Fibroblast of lung (primary cell): Measurements from ENCODE around the gene ADCYAP1R1. TPM values are rescaled to one million over a fixed set of nuclear protein-coding genes. Genes with fewer than 3 reads are reported as not detected.

Source experiments
- DNase-seq, 2 donors: peaks; one replicate each; pipeline versions ENCODE4 v3.0.0 to v3.0.0-alpha.2; 2010; ENCODE audit warnings: low read depth in 2 of 2
- H2AFZ ChIP-seq: 2 replicates; pipeline ENCODE4 v1.5.1; 2012; ENCODE audit warnings: low read length, control low read depth, inconsistent platforms
- H3K27ac ChIP-seq: 2 replicates; pipeline ENCODE4 v1.5.1; 2011; ENCODE audit warnings: low read length, control low read depth; ENCODE audit not compliant: insufficient read depth
- H3K27me3 ChIP-seq: 2 replicates; pipeline ENCODE4 v1.5.1; 2011; ENCODE audit warnings: mild to moderate bottlenecking, low read length; ENCODE audit not compliant: control insufficient read depth, insufficient read depth
- H3K36me3 ChIP-seq: 2 replicates; pipeline ENCODE4 v1.5.1; 2011; ENCODE audit warnings: low read length; ENCODE audit not compliant: control insufficient read depth, insufficient read depth
- H3K4me1 ChIP-seq: 2 replicates; pipeline ENCODE4 v1.5.1; 2011; ENCODE audit warnings: low read length; ENCODE audit not compliant: control insufficient read depth, insufficient read depth; ENCODE audit errors: extremely low read depth
- H3K4me2 ChIP-seq: 2 replicates; pipeline ENCODE4 v1.5.1; 2011; ENCODE audit warnings: low read length, control low read depth; ENCODE audit not compliant: insufficient read depth; ENCODE audit errors: extremely low read depth
- H3K4me3 ChIP-seq, 4 experiments: fragments of 200-600 bp in 1 of 4; sonication (generic) in 1 of 4; replicated peaks in 1 of 4; 2 replicates each; pipeline ENCODE4 v1.5.1; 2011 to 2016; ENCODE audit warnings: low read length in 4 of 4, low read depth in 3 of 4, mild to moderate bottlenecking in 3 of 4, control low read depth in 2 of 4, inconsistent platforms in 1 of 4, mixed read lengths in 1 of 4; ENCODE audit not compliant: insufficient read depth in 1 of 4; ENCODE audit errors: control extremely low read depth in 1 of 4
- H3K79me2 ChIP-seq: 2 replicates; pipeline ENCODE4 v1.5.1; 2012; ENCODE audit warnings: mild to moderate bottlenecking, low read length, inconsistent platforms; ENCODE audit not compliant: control insufficient read depth, insufficient read depth
- H3K9ac ChIP-seq: 2 replicates; pipeline ENCODE4 v1.5.1; 2011; ENCODE audit warnings: mild to moderate bottlenecking, low read length, control low read depth; ENCODE audit not compliant: insufficient read depth
- H3K9me3 ChIP-seq: 2 replicates; pipeline ENCODE4 v1.5.1; 2012; ENCODE audit warnings: low read depth, low read length; ENCODE audit not compliant: control insufficient read depth, insufficient read depth
- H4K20me1 ChIP-seq: 2 replicates; pipeline ENCODE4 v1.5.1; 2011; ENCODE audit warnings: low read length; ENCODE audit not compliant: control insufficient read depth, insufficient read depth; ENCODE audit errors: extremely low read depth
- EZH2 ChIP-seq: IDR thresholded peaks from 2 replicates; pipeline ENCODE4 v1.5.1; 2012; ENCODE audit warnings: low read length, control low read depth, mild to moderate bottlenecking; ENCODE audit errors: missing control alignments
- polyA plus RNA-seq, 2 donors: library from polyadenylated mRNA; depleted of rRNA in 1 of 2; stranded (reverse) in 1 of 2; unstranded in 1 of 2; fragments of >200 nt; gene quantifications; 2 replicates each; pipeline ENCODE4 v1.2.1, GENCODE V29; 2011 to 2012; ENCODE audit warnings: missing spikeins in 1 of 2
- total RNA-seq: library from RNA; depleted of rRNA; stranded (reverse); fragments of >200 nt; gene quantifications from 2 replicates; pipeline ENCODE4 v1.2.1, GENCODE V29; 2014
- TF ChIP-seq, protein P1 (sequence below), 2 donors: IDR thresholded peaks in 1 of 2; conservative IDR thresholded peaks in 1 of 2; 1 replicate in 1 of 2; 2 replicates in 1 of 2; pipeline ENCODE4 v1.5.1; 2011 to 2012; ENCODE audit warnings: low read length in 2 of 2, control low read depth in 1 of 2, inconsistent platforms in 1 of 2, low read depth in 1 of 2, mild to moderate bottlenecking in 1 of 2

The ADCYAP1R1 gene
- total and polyA plus RNA-seq, 2 donors (not counting 1 experiment from before 2014, with no cell fraction given), result not detected

DNA sequence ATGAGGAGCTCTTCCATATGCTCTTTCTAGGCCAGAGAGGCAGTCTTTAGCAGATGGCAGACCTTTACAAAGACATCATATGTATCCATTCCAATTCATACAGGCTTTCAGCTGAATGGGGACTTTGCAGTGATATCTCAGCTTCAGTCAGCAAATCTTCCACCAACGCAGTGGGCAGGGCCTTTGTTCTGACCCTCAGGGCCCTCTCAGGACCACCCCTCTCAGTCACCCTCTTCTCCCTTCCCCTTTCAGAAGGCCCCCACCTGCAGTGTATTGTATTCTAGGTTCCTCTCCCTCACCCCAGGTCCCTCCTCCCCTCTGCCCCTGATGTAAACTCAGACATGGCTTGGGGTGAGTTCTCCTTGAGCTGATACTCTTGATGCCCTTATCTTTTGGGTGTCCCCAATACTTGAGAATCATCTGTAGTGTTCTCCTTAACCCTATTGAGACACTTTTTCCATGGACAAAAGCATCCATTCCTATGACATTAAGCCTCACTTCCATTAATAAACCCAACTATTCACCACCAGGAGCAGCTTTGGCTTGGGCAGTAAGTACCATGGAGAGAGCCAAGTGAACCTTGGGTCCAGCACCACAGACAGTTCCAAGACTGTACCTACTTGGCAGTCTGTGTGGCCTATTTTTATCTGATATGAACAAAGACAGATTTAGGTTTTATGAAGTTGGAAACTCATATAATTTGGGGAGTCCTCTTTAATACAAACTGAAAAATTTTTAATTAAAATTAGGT lies 62.7 kb downstream of the ADCYAP1R1 start:
- no peaks in the 10 kb centered on the region for H4K20me1 ChIP-seq
- no peaks in the 10 kb centered on the region for H3K27me3 ChIP-seq
- H3K4me1 ChIP-seq, result no peaks in the 10 kb centered on the region
- H3K4me2 ChIP-seq, result no peak overlapping the region
- no peak overlapping the region for H3K4me3 ChIP-seq
- H3K9me3 ChIP-seq, result no peaks in the 10 kb centered on the region
- no peaks in the 10 kb centered on the region for H3K79me2 ChIP-seq
- H3K36me3 ChIP-seq, result no peaks in the 10 kb centered on the region
- H3K9ac ChIP-seq, result no peak overlapping the region
- no peak overlapping the region for H3K27ac ChIP-seq
- H2AFZ ChIP-seq, result no peak overlapping the region
- no peak for TF ChIP-seq EZH2
- TF ChIP-seq, protein P1, sequence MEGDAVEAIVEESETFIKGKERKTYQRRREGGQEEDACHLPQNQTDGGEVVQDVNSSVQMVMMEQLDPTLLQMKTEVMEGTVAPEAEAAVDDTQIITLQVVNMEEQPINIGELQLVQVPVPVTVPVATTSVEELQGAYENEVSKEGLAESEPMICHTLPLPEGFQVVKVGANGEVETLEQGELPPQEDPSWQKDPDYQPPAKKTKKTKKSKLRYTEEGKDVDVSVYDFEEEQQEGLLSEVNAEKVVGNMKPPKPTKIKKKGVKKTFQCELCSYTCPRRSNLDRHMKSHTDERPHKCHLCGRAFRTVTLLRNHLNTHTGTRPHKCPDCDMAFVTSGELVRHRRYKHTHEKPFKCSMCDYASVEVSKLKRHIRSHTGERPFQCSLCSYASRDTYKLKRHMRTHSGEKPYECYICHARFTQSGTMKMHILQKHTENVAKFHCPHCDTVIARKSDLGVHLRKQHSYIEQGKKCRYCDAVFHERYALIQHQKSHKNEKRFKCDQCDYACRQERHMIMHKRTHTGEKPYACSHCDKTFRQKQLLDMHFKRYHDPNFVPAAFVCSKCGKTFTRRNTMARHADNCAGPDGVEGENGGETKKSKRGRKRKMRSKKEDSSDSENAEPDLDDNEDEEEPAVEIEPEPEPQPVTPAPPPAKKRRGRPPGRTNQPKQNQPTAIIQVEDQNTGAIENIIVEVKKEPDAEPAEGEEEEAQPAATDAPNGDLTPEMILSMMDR (conservative IDR thresholded peaks at IDR 0.05 in 1 of 2, IDR thresholded peaks at IDR 0.05 in 1 of 2; ENCODE audit: low read depth in 1 of 2, low read length in 2 of 2), result no peak
- DNase-seq, result peak; percentile 53 to 54

DNA sequence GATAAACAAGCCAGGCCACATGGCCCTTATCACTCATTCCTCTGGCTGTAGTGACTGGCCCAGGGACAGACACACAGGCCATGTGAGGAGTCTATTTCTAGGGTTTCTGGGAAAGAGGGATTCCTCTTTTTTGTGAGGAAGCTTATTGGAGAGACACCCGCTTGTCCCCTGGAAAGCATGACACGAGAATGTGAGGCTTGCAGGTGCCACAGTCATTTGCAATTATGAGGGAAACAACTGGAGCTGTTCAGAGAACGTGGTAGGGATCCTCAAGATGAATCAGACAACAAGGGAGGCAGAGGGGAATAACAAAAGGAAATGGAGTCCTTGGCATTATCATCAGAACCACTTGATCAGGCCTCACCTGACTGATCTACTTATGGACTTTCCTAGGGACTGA lies 64.5 kb downstream of the ADCYAP1R1 start:
- Histone ChIP-seq H3K9ac (no peak overlapping the region), H3K27ac (no peak overlapping the region), H3K4me3 (no peak overlapping the region), H4K20me1 (no peaks in the 10 kb centered on the region), H2AFZ (no peak overlapping the region), H3K79me2 (no peaks in the 10 kb centered on the region), H3K9me3 (no peaks in the 10 kb centered on the region), H3K4me1 (no peaks in the 10 kb centered on the region), H3K4me2 (no peak overlapping the region), H3K27me3 (peaks cover 3% of the 10 kb centered on the region), H3K36me3 (no peaks in the 10 kb centered on the region)
- TF ChIP-seq, protein P1 (conservative IDR thresholded peaks at IDR 0.05 in 1 of 2, IDR thresholded peaks at IDR 0.05 in 1 of 2; ENCODE audit: low read depth in 1 of 2, low read length in 2 of 2), result no peak
- TF ChIP-seq EZH2, result no peak
- DNase-seq, result no peak

DNA sequence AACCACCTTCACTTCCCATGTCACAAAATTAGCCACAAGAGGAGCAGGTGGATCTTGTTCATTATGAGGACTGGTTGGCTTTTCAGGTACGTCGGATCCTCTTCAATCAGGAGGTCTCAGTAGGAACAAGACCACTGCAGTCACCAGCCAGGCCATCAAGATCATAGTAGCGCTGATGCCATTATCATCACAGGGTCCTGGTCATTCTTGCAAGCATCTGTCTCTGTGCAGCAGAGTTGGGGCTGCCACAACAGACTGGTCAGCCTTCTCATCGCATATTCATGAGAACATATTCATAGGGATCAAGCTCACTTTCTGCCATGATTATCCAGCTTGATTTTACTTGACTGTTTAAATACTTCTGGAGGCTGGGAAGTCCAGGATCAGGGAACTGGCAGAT lies 67.1 kb downstream of the ADCYAP1R1 start:
- TF ChIP-seq, protein P1 (conservative IDR thresholded peaks at IDR 0.05 in 1 of 2, IDR thresholded peaks at IDR 0.05 in 1 of 2; ENCODE audit: low read depth in 1 of 2, low read length in 2 of 2), result no peak
- no peak for TF ChIP-seq EZH2
- Histone ChIP-seq H3K9ac (no peak overlapping the region), H3K36me3 (no peaks in the 10 kb centered on the region), H3K4me2 (no peak overlapping the region), H2AFZ (no peak overlapping the region), H3K4me1 (no peaks in the 10 kb centered on the region), H3K4me3 (no peak overlapping the region), H3K79me2 (no peaks in the 10 kb centered on the region), H4K20me1 (no peaks in the 10 kb centered on the region), H3K27me3 (peaks cover 3% of the 10 kb centered on the region), H3K27ac (no peak overlapping the region), H3K9me3 (no peaks in the 10 kb centered on the region)
- no peak for DNase-seq
